ENCODE results near the gene CDH23.

- TF ChIP-seq TARDBP (IDR thresholded peaks at IDR 0.05) = no peak
- no peak for TF ChIP-seq ELF4 (IDR thresholded peaks at IDR 0.05)
- no peak for TF ChIP-seq HDGF (IDR thresholded peaks at IDR 0.05; ENCODE audit: borderline replicate concordance)
- no peak for TF ChIP-seq LEF1 (IDR thresholded peaks at IDR 0.05; ENCODE audit: borderline replicate concordance)
- TF ChIP-seq FOXA1 (IDR thresholded peaks at IDR 0.05) = no peak
- no peak for TF ChIP-seq FOXM1 (IDR thresholded peaks at IDR 0.05; ENCODE audit: borderline replicate concordance)
- no peak for TF ChIP-seq PKNOX1 (IDR thresholded peaks at IDR 0.05)
Measured at GRCh38 chr10:71394926-71395562, 1.7 kb upstream of the CDH23 start.

All from HEK293T (cell line).